G401 (cell line): Measurements from ENCODE around the gene NCOA1. TPM values are rescaled to one million over a fixed set of nuclear protein-coding genes. Genes with fewer than 3 reads are reported as not detected.
A peak's percentile ranks its signal among the peaks of the same experiment; 100 is the strongest.
"Not testable (repeated sequence)": the region's sequence is repeated elsewhere in the genome, so short reads cannot be mapped to it uniquely, and the experiment has no call there.

Experiments used
- DNase-seq: peaks from one replicate; pipeline ENCODE4 v3.0.0-alpha.2; 2015; ENCODE audit warnings: low spot score
- in situ Hi-C: cut with HindIII; loops from 2 replicates; pipeline ENCODE4 v1.10.0; 2016; ENCODE audit warnings: low sequenced_read_pairs, mixed read lengths
- total RNA-seq: library from RNA; depleted of rRNA; stranded (reverse); fragments of >200 nt; shearing (Covaris generic); gene quantifications from 2 replicates; pipeline ENCODE4 v1.2.3, GENCODE V29; 2014; rRNA removed

NCOA1 gene
- 5.0 and 8.9 TPM in 2 replicates for total RNA-seq

- in situ Hi-C loops, result no loop called here
- DNase-seq, result peak; percentile 85
Observed at GRCh38 chr2:24490690-24491541, at the start of gene NCOA1. Gene NCOA1 (plus strand): TSS chr2:24491254. CDS start chr2:24658678, 167,424 bp downstream.

- DNase-seq, result no peak
- in situ Hi-C loops, result no loop called here
Observed at GRCh38 chr2:24448797-24449196, 42.3 kb upstream of the NCOA1 start.

GRCh38 chr2:24449344-24449743, 41.7 kb upstream of the NCOA1 start:
- in situ Hi-C loops, result no loop called here
- no peak for DNase-seq

DNA sequence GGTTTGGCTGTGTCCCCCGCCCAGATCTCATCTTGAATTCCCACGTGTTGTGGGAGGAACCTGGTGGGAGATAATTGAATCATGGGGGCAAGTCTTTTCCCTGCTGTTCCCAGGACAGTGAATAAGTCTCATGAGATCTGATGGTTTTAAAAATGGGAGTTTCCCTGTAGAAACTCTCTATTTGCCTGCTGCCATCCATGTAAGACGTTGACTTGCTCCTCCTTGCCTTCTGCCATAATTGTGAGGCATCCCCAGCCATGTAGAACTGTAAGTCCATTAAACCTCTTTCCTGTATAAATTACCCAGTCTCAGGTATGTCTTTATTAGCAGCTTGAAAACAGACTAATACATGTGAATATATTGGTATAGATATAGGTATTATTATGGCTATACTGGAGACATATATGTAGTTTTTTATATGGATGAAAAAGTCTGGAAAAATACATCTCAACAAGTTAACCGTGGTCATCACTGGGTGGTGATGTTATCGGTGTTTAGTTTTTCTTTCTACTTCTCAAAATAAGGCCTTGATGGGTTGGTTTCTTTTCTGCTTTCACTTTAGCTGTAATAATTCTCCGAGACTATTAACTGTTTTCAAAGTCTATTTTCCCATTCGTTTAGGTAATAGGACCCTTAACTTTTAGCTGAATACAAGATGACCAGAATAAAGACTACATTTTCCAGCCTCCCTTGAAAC, 39.1 kb upstream of the NCOA1 start:
- DNase-seq, result no peak
- in situ Hi-C loops, result no loop called here

- in situ Hi-C loops, result no loop called here
- DNase-seq, result no peak
Observed at GRCh38 chr2:24452502-24452885, 38.6 kb upstream of the NCOA1 start.

DNA sequence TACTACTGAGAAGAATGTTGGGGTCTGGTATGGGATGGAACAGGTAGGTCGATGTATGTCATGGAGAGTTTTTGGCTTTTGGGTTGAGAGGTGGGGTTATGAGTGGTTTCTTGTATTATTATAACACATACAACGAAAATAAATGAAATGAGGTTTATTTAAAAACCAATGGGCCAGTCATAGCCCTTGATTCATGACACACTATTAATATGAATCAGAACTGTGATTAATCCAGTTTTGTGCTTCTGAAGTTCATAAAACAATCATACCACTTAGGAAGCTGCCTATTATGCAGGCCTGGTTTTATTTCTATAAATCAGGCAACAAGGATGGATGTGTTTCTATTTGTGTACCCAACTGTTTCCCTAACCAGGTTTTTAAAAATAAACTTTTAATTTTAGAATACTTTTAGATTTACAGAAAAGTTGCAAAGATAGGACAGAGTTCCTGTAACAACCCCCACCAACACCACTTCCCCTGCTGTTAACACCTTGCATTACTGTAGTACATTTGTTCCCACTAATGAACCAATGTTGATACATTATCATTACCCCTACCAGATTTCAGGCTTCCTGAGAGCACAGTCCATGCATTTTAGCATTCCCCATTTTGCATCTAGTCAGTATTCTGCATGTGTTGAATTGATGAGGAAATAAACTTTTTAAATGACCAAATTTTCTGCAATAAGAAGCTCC, 37.5 kb upstream of the NCOA1 start:
- in situ Hi-C loops, result no loop called here
- no peak for DNase-seq

- in situ Hi-C loops, result no loop called here
- DNase-seq, result peak; percentile 67
Observed at GRCh38 chr2:24454294-24454693, 36.8 kb upstream of the NCOA1 start.

GRCh38 chr2:24456599-24457556, 34.2 kb upstream of the NCOA1 start:
- in situ Hi-C loops, result no loop called here
- DNase-seq, result peak; percentile 31

DNA sequence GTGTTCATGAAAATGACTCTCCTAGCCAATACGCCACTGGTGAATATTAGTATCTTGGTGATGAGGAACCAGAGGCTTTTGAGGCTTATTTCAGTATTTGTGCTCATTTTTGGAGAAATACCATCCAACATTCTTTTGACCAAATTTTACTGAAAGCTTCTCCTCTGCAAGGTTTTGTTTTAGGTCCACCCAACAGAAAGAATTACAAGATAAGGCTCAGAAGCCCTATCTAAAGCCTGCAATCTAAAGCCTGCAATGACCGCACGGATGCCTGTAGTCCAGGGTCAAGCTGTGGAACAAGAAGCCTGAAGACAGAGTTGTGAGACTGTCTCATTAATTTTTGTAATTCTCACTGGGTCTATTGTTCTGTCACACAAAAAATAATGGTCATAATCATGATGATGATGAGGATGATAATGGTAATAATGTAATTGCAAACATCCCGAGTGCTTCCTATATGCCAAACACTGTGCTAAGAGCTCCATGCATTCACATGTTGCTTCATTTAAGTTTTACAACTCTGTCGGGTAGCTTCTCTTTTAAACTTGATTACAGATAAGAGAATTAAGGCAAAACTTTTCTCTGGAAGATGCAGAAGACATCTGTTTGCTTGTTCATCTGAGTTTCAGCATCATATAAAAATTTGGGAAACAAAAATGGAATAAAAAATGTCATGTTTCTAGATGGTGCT, 33.2 kb upstream of the NCOA1 start:
- in situ Hi-C loops, result no loop called here
- DNase-seq, result no peak

- DNase-seq, result no peak
- in situ Hi-C loops, result no loop called here
Observed at GRCh38 chr2:24459224-24460161, 31.6 kb upstream of the NCOA1 start.

- no peak for DNase-seq
- in situ Hi-C loops, result no loop called here
Observed at GRCh38 chr2:24461685-24462084, 29.4 kb upstream of the NCOA1 start.

DNA sequence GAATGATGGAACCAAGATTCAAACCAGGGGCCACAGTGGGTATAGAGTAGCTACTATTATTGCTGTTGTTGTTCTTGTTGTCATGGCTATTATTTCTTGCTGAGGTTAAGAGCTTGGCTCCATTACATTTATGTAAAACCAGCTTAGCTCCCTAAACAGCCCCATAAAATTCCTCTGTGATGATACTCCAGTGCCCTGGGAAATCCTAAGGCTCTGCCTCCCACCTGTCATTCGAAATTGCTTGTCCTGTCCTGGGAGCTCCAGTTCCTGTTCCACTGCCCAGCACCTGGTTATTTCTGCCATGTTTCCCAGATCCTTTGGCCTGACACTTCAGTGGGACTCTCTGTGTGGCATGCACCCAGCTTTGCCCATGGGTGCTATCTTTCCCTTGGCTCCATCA, 27.8 kb upstream of the NCOA1 start:
- no peak for DNase-seq
- in situ Hi-C loops, result no loop called here

GRCh38 chr2:24466871-24467870, 23.9 kb upstream of the NCOA1 start:
- in situ Hi-C loops, result no loop called here
- DNase-seq, result no peak

GRCh38 chr2:24468453-24468852, 22.6 kb upstream of the NCOA1 start:
- in situ Hi-C loops, DNase-seq: not testable (repeated sequence)

- no peak for DNase-seq
- in situ Hi-C loops, result no loop called here
Observed at GRCh38 chr2:24469148-24469650, 21.9 kb upstream of the NCOA1 start.

- in situ Hi-C loops, result no loop called here
- no peak for DNase-seq
Observed at GRCh38 chr2:24471662-24472061, 19.4 kb upstream of the NCOA1 start.
